Endodermal cell (in vitro differentiated cells): Measurements from ENCODE around the gene MZF1. TPM values are rescaled to one million over a fixed set of nuclear protein-coding genes. Genes with fewer than 3 reads are reported as not detected.

Source experiments
- DNase-seq: peaks from one replicate; pipeline ENCODE4 v3.0.0-alpha.2; 2017
- H3K27ac ChIP-seq: 2 replicates; pipeline ENCODE4 v1.5.1; 2013; ENCODE audit warnings: mild to moderate bottlenecking, low read depth, low read length, moderate library complexity
- H3K27me3 ChIP-seq: 2 replicates; pipeline ENCODE4 v1.6.1; 2013; ENCODE audit warnings: mild to moderate bottlenecking, low read length, moderate library complexity; ENCODE audit not compliant: insufficient read depth, control insufficient read depth, poor library complexity, severe bottlenecking
- H3K36me3 ChIP-seq: 2 replicates; pipeline ENCODE4 v1.7.0; 2013; ENCODE audit warnings: mild to moderate bottlenecking, low read length, moderate library complexity; ENCODE audit not compliant: control insufficient read depth, insufficient read depth
- H3K4me1 ChIP-seq: one replicate; pipeline ENCODE4 v1.7.0; 2013; ENCODE audit warnings: low read length; ENCODE audit not compliant: control insufficient read depth, insufficient read depth
- H3K4me3 ChIP-seq: 2 replicates; pipeline ENCODE4 v1.5.1; 2013; ENCODE audit warnings: mild to moderate bottlenecking, low read length, moderate library complexity
- H3K9ac ChIP-seq: 2 replicates; pipeline ENCODE4 v1.6.1; 2013; ENCODE audit warnings: mild to moderate bottlenecking, low read length, moderate library complexity; ENCODE audit not compliant: poor library complexity, severe bottlenecking; ENCODE audit errors: extremely low read depth
- H3K9me3 ChIP-seq: 2 replicates; pipeline ENCODE4 v1.6.1; 2013; ENCODE audit warnings: mild to moderate bottlenecking, low read length, moderate library complexity; ENCODE audit not compliant: control insufficient read depth
- H3K27ac Mint-ChIP-seq: 2 replicates; pipeline ENCODE4 v1.8.0; 2020; ENCODE audit warnings: mixed read lengths
- H3K27me3 Mint-ChIP-seq: 2 replicates; pipeline ENCODE4 v1.8.0; 2021; ENCODE audit warnings: mild to moderate bottlenecking, mixed read lengths; ENCODE audit not compliant: insufficient read depth
- H3K36me3 Mint-ChIP-seq: 2 replicates; pipeline ENCODE4 v1.8.0; 2020; ENCODE audit warnings: low read depth, mixed read lengths
- H3K4me1 Mint-ChIP-seq: 2 replicates; pipeline ENCODE4 v1.8.0; 2020; ENCODE audit warnings: mixed read lengths
- H3K4me3 Mint-ChIP-seq: 2 replicates; pipeline ENCODE4 v1.8.0; 2020; ENCODE audit warnings: mild to moderate bottlenecking, moderate library complexity, mixed read lengths
- H3K9me3 Mint-ChIP-seq: 2 replicates; pipeline ENCODE4 v1.8.0; 2020; ENCODE audit warnings: mild to moderate bottlenecking, mixed read lengths
- CTCF ChIP-seq: fragments of 200-600 bp; sonication (generic); conservative IDR thresholded peaks from 2 replicates; pipeline ENCODE4 v1.5.0; 2021; ENCODE audit warnings: antibody characterized with exemption, mild to moderate bottlenecking
- WGBS, 2 experiments: methylation state at CpG; one replicate each; pipeline versions ENCODE4 v1.1.5 to v1.1.7; 2013; ENCODE audit warnings: missing lambda C conversion rate in 2 of 2, mixed read lengths in 1 of 2; ENCODE audit not compliant: insufficient coverage in 1 of 2, insufficient read length in 1 of 2; 5-methylcytosine and 5-hydroxymethylcytosine counted together
- total RNA-seq, 2 donors: library from RNA; stranded (reverse); fragmentation: NEBNext Ultra II Directional in 1 of 2; extraction: Animal tissue kit (Norgen Biotek cat#: 25700) in 1 of 2; gene quantifications; 2 replicates in 1 of 2; 3 replicates in 1 of 2; pipeline ENCODE4 v1.2.1, GENCODE V29; 2021

The MZF1 gene
- total RNA-seq, 2 donors from 2014 or later, result 24.3 to 33.1 TPM

GRCh38 chr19:58516246-58516836 lies 56.8 kb downstream of the MZF1 start:
- DNase-seq, result no peak
- Mint-ChIP-seq H3K36me3 (peaks cover 15% of the 10 kb centered on the region), H3K4me3 (peak overlapping the region; percentile 62), H3K4me1 (peaks cover 18% of the 10 kb centered on the region), H3K27me3 (no peaks in the 10 kb centered on the region), H3K27ac (no peak overlapping the region), H3K9me3 (no peaks in the 10 kb centered on the region)
- Histone ChIP-seq H3K27ac (no peak overlapping the region), H3K9ac (no peak overlapping the region), H3K36me3 (peaks cover 9% of the 10 kb centered on the region), H3K4me1 (peaks cover 4% of the 10 kb centered on the region), H3K9me3 (no peaks in the 10 kb centered on the region), H3K4me3 (no peak overlapping the region), H3K27me3 (no peaks in the 10 kb centered on the region)
- no peak for TF ChIP-seq CTCF
- WGBS, 2 experiments, result 91 to 94% methylated on average over 14 to 25 of the region's 25 CpGs

- H3K4me1 ChIP-seq, result peaks cover 4% of the 10 kb centered on the region
- DNase-seq, result no peak
- Mint-ChIP-seq H3K27ac (peak overlapping the region; percentile 73), H3K9me3 (no peaks in the 10 kb centered on the region), H3K36me3 (peaks cover 15% of the 10 kb centered on the region), H3K4me1 (peaks cover 16% of the 10 kb centered on the region), H3K27me3 (peaks cover 2% of the 10 kb centered on the region), H3K4me3 (peak overlapping the region; percentile 62)
- WGBS, 2 experiments, result 90% methylated on average over 2 of the region's 2 CpGs; no CpG with 5 or more reads in 1 of the 2 experiments
- no peak overlapping the region for H3K9ac ChIP-seq
- no peak overlapping the region for H3K4me3 ChIP-seq
- H3K27me3 ChIP-seq, result no peaks in the 10 kb centered on the region
- H3K9me3 ChIP-seq, result no peaks in the 10 kb centered on the region
- H3K27ac ChIP-seq, result no peak overlapping the region
- H3K36me3 ChIP-seq, result peaks cover 9% of the 10 kb centered on the region
- TF ChIP-seq CTCF, result no peak
Measured at GRCh38 chr19:58515259-58515658, 57.9 kb downstream of the MZF1 start.

- WGBS, 2 experiments, result 84 to 100% methylated on average over 3 of the region's 3 CpGs
- peaks cover 15% of the 10 kb centered on the region for H3K36me3 Mint-ChIP-seq
- peaks cover 3% of the 10 kb centered on the region for H3K9me3 Mint-ChIP-seq
- H3K4me3 ChIP-seq, result peak overlapping the region; percentile 74
- no peak for TF ChIP-seq CTCF
- peak overlapping the region; percentile 84 for H3K27ac Mint-ChIP-seq
- no peak for DNase-seq
- H3K27me3 Mint-ChIP-seq, result peaks cover 4% of the 10 kb centered on the region
- peaks cover 4% of the 10 kb centered on the region for H3K4me1 ChIP-seq
- no peak overlapping the region for H3K9ac ChIP-seq
- peaks cover 9% of the 10 kb centered on the region for H3K36me3 ChIP-seq
- H3K9me3 ChIP-seq, result no peaks in the 10 kb centered on the region
- H3K4me3 Mint-ChIP-seq, result peak overlapping the region; percentile 62
- H3K4me1 Mint-ChIP-seq, result peaks cover 16% of the 10 kb centered on the region
- no peak overlapping the region for H3K27ac ChIP-seq
- no peaks in the 10 kb centered on the region for H3K27me3 ChIP-seq
Measured at GRCh38 chr19:58514564-58515022, 58.5 kb downstream of the MZF1 start.
